RWPE1 (cell line): Measurements from ENCODE around the gene CDH26.

Source experiments
- CTCF ChIA-PET: fragments of 350-600 bp; sonication (Branson Sonifier 250); formaldehyde crosslinking; extraction: SDS; loops from one replicate; lab custom pipeline; 2021; lab: Yijun Ruan, JAX
- POLR2A ChIA-PET: fragments of 400-600 bp; formaldehyde crosslinking; extraction: SDS; loops from one replicate; lab custom pipeline; 2020; ENCODE audit warnings: antibody characterized with exemption; ENCODE audit not compliant: low non-redundant PET; lab: Yijun Ruan, JAX
- DNase-seq: peaks from one replicate; pipeline ENCODE4 v3.0.0; 2012; ENCODE audit warnings: low spot score
- H3K27ac ChIP-seq: fragments of 450-650 bp; 2 replicates; pipeline ENCODE4 v1.5.1; 2017
- TF ChIP-seq, protein P1 (sequence below): fragments of 450-650 bp; conservative IDR thresholded peaks from 2 replicates; pipeline ENCODE4 v1.5.1; 2017; ENCODE audit warnings: low read depth, mild to moderate bottlenecking

CDH26 gene

DNA sequence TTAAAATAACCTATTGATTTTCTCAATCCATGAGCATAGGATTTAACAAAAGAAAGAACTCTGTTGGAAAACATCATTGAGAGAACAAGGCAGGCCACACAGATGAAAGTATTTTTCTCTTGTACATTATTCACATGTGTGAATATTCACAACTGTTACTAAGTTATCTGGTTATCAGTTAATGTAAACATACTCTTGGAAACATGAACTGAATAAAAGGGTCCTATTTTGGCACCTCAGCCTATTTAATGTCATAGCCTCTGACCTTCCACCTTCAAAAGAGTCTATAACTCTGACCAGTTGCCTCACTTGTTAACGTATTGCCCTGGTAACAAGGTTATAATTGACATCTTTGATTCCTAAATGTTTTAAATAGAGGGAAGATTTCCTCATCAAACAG lies 32.9 kb upstream of the CDH26 start:
- ChIA-PET POLR2A (no interaction called here), CTCF (interaction anchor here (0.6 kb wide), 1 partner anchor 77 kb away, joined by 3 read pairs; no protein-coding TSS in a partner anchor)
- TF ChIP-seq, protein P1, sequence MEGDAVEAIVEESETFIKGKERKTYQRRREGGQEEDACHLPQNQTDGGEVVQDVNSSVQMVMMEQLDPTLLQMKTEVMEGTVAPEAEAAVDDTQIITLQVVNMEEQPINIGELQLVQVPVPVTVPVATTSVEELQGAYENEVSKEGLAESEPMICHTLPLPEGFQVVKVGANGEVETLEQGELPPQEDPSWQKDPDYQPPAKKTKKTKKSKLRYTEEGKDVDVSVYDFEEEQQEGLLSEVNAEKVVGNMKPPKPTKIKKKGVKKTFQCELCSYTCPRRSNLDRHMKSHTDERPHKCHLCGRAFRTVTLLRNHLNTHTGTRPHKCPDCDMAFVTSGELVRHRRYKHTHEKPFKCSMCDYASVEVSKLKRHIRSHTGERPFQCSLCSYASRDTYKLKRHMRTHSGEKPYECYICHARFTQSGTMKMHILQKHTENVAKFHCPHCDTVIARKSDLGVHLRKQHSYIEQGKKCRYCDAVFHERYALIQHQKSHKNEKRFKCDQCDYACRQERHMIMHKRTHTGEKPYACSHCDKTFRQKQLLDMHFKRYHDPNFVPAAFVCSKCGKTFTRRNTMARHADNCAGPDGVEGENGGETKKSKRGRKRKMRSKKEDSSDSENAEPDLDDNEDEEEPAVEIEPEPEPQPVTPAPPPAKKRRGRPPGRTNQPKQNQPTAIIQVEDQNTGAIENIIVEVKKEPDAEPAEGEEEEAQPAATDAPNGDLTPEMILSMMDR: no peak
- H3K27ac ChIP-seq: no peak overlapping the region
- DNase-seq: no peak

DNA sequence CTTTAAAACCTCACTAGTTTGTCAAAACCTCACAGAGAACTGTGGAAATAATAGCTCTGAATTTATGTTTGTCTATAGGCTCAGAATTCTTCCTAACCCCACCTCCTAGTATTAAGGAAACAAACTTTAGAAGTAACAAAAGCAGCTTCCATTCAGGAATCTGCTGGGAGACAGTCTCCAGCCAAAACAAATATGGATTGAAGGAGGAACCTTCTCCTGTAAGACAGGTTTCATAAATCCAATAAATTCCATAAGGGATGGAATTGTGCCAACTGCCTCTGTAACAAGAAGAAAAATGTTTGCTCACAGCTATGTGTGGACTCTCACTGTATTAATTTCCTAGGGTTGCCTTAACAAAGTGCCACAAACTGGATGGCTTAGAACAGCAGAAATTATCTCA lies 32.3 kb upstream of the CDH26 start:
- ChIA-PET POLR2A (no interaction called here), CTCF (interaction anchor here (0.6 kb wide), 1 partner anchor 78 kb away, joined by 3 read pairs; no protein-coding TSS in a partner anchor)
- no peak overlapping the region for H3K27ac ChIP-seq
- DNase-seq: peak; percentile 36
- TF ChIP-seq, protein P1: no peak

DNA sequence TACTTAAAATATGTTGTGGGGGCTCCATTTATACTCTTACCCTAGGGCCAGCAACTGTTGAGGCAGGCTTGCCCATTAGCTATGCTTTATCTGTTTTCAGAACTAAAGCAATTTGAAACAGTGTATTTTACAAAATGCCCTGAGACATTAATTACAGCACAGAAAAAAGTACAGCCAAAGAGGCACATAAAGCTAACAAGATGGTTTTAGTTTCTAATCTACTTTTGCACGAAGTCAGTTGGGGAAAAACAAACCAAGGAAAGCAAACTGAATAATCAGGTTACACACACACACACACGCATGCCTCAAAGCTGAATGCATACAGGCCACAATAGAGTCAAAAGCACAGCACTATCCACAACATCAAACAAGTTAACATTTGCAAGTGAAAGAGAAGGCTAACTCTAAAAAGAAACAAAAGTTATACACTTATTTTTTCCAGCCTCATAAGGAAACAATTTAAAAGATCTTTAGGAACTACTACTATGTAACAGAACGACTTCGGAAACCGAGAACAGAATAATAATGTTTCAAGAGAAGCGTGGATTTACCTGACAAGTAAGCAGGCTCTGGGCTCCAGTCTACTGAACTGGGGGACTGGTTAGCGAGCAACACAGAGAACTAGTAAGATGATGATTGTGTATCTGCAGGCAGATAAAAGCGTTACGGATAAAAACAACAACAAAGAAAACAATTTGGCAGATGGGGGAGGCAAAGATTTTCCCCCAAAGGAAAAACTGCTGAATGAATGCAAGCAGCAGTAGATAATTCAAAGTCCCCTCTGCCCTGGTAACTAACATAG lies 26.5 kb upstream of the CDH26 start:
- H3K27ac ChIP-seq: no peak overlapping the region
- TF ChIP-seq, protein P1: no peak
- ChIA-PET CTCF (interaction anchor here (0.8 kb wide), 1 partner anchor 9 kb away, joined by 5 read pairs; no protein-coding TSS in a partner anchor), POLR2A (interaction anchor here (1.1 kb wide), 1 partner anchor 9 kb away, joined by 3 read pairs; the partner anchor contains the start of genes FAM217B and PPP1R3D)
- no peak for DNase-seq

DNA sequence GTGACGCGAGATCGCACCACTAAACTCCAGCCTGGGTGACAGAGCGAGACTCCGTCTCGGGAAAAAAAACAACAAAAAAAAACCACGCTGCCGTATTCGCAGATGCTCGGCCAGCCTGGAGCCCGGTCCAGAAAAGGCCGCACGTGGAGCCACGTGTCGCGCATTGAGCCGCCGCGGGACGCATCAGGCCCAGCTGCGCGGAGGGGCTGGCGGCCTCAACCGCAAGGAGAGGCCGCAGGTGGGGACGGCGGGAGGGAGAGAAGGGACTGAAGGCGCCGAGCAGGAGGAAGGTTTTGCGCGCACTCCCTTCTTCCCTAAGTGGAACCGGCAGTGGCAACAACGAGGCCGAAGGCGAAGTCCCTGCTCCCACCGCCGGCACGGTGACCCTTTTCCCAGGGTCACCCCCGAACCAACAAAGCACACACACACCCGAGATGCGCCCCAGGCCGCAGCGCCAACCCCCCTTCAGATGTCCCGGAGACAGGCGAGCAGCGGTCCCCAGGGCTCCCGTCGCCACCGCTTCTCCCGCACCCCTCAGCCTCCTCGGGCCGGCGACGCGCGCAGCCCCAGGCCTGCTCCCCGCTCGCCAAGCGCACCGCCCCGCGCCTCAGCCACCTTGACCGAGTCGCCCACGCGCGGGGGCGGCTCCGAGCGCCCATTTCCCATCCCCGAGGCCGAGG lies 25.5 kb upstream of the CDH26 start:
- POLR2A ChIA-PET: interaction anchor here (0.8 to 1.1 kb wide), 2 partner anchors 8 kb away, joined by 3 to 5 read pairs; partner anchors contain the start of genes FAM217B and PPP1R3D
- CTCF ChIA-PET: interaction anchor here (0.8 kb wide), 1 partner anchor 10 kb away, joined by 5 read pairs; no protein-coding TSS in a partner anchor
- DNase-seq: no peak
- TF ChIP-seq, protein P1: no peak
- H3K27ac ChIP-seq: peak overlapping the region; percentile 64; the same call in 1 of the 2 replicates

DNA sequence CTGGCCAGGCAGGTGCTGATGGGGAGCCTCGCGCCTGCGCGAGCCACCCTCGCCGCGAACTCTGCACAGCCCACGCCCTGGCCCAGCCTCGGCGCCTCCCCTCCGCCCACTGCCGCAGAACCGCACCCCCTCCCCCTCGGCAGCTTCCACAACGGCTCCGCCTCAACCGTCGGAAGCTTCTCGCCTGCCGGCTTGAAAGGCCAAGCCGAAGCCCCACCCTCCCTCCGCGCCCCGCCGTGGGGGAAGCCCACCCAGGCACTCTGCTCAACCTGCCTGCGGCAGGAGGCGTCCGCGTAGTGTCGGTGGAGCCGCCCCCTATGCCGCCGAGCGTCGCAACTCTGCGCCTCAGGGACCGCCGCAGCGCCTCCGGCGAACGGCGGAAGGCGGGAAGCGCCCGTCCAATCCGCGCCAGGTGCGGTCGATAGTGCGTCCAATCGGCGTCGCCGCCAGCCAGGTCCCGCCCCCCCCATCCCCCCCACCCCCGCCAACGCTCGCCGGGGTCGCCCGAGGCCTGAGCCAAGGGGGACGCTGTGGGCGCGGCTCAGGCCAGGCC lies 24.9 kb upstream of the CDH26 start, which contains the start of gene SYCP2:
SYCP2 (minus strand) TSS at position 342 of the 553 bp plus-strand sequence. CDS start 11,224 bp downstream, outside the sequence.
- CTCF ChIA-PET: interaction anchor here (0.6 to 2.2 kb wide), 13 partner anchors 10 to 175 kb away, joined by 3 to 16 read pairs (median 3); no protein-coding TSS in a partner anchor
- peak; percentile 92 for DNase-seq
- POLR2A ChIA-PET: interaction anchor here (0.8 kb wide), 1 partner anchor 9 kb away, joined by 5 read pairs; no protein-coding TSS in a partner anchor
- TF ChIP-seq, protein P1: no peak
- peak within 1 kb of the TSS; percentile 64 for H3K27ac ChIP-seq
